IMR-90 (cell line): ENCODE data around the gene MYBPC3.
A peak's percentile ranks its signal among the peaks of the same experiment; 100 is the strongest.

Experiments
- CHD1 ChIP-seq: IDR thresholded peaks from 2 replicates; pipeline ENCODE4 v1.6.1; 2012; ENCODE audit warnings: low read depth, low read length, improper control_type of control experiment
- FOS ChIP-seq: fragments of 150-350 bp; IDR thresholded peaks from 2 replicates; pipeline ENCODE4 v1.6.1; 2016; ENCODE audit warnings: low read depth, low read length
- MAZ ChIP-seq: IDR thresholded peaks from 2 replicates; pipeline ENCODE4 v1.6.1; 2012; ENCODE audit warnings: low read depth, mild to moderate bottlenecking, low read length, improper control_type of control experiment, moderate library complexity, borderline replicate concordance
- MXI1 ChIP-seq: IDR thresholded peaks from 2 replicates; pipeline ENCODE4 v1.6.1; 2012; ENCODE audit warnings: low read depth, mild to moderate bottlenecking, low read length, moderate library complexity, borderline replicate concordance
- POLR2A ChIP-seq: IDR thresholded peaks from 2 replicates; pipeline ENCODE4 v1.6.1; 2012; ENCODE audit warnings: mild to moderate bottlenecking, low read depth, low read length
- RAD21 ChIP-seq: IDR thresholded peaks from 2 replicates; pipeline ENCODE4 v1.6.1; 2012; ENCODE audit warnings: low read length, improper control_type of control experiment
- RFX5 ChIP-seq: IDR thresholded peaks from 2 replicates; pipeline ENCODE4 v1.8.0; 2012; ENCODE audit warnings: low read depth, mild to moderate bottlenecking, low read length, moderate library complexity
- SMC3 ChIP-seq: fragments of 150-350 bp; IDR thresholded peaks from 2 replicates; pipeline ENCODE4 v1.6.1; 2016; ENCODE audit warnings: low read depth, mild to moderate bottlenecking, antibody characterized with exemption, low read length, moderate library complexity
- TF ChIP-seq, protein P1 (sequence below): conservative IDR thresholded peaks from 2 replicates; pipeline ENCODE4 v1.5.1; 2012; ENCODE audit warnings: mild to moderate bottlenecking, low read depth, low read length, improper control_type of control experiment
- TF ChIP-seq, protein P2 (sequence below): fragments of 150-350 bp; IDR thresholded peaks from 2 replicates; pipeline ENCODE4 v1.6.1; 2017; ENCODE audit warnings: mild to moderate bottlenecking, antibody characterized with exemption, low read length, low read depth
- TF ChIP-seq, protein P3 (sequence below): fragments of 150-350 bp; IDR thresholded peaks from 2 replicates; pipeline ENCODE4 v1.6.1; 2016; ENCODE audit warnings: low read depth, mild to moderate bottlenecking, low read length, moderate library complexity, borderline replicate concordance

DNA sequence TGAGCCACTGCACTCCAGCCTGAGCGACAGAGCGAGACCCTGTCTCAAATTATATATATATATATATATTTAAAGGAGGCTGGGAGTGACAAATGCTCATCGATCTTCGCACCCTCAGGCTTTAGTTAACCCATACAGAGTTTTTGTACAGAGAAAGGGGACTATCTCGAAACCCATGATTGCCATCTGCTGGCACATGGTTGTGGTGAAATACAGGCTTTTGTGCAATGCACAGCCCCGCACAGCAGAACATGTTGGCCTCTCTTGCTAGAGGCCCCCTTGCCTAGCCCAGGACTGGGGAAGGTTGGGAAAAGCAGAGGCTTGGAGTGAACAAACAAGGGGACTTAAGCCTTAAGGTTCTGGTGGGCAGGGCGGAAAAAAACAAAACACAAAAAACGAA, 3.6 kb downstream of the MYBPC3 start:
- TF ChIP-seq, protein P1, sequence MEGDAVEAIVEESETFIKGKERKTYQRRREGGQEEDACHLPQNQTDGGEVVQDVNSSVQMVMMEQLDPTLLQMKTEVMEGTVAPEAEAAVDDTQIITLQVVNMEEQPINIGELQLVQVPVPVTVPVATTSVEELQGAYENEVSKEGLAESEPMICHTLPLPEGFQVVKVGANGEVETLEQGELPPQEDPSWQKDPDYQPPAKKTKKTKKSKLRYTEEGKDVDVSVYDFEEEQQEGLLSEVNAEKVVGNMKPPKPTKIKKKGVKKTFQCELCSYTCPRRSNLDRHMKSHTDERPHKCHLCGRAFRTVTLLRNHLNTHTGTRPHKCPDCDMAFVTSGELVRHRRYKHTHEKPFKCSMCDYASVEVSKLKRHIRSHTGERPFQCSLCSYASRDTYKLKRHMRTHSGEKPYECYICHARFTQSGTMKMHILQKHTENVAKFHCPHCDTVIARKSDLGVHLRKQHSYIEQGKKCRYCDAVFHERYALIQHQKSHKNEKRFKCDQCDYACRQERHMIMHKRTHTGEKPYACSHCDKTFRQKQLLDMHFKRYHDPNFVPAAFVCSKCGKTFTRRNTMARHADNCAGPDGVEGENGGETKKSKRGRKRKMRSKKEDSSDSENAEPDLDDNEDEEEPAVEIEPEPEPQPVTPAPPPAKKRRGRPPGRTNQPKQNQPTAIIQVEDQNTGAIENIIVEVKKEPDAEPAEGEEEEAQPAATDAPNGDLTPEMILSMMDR = peak; percentile 14; the same call in 1 of the 2 replicates
- no peak for TF ChIP-seq MAZ
- TF ChIP-seq POLR2A = no peak
- no peak for TF ChIP-seq RFX5
- peak; percentile 16; the same call in 1 of the 2 replicates for TF ChIP-seq RAD21
- no peak for TF ChIP-seq SMC3
- TF ChIP-seq, protein P2, sequence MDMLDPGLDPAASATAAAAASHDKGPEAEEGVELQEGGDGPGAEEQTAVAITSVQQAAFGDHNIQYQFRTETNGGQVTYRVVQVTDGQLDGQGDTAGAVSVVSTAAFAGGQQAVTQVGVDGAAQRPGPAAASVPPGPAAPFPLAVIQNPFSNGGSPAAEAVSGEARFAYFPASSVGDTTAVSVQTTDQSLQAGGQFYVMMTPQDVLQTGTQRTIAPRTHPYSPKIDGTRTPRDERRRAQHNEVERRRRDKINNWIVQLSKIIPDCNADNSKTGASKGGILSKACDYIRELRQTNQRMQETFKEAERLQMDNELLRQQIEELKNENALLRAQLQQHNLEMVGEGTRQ = no peak
- TF ChIP-seq, protein P3, sequence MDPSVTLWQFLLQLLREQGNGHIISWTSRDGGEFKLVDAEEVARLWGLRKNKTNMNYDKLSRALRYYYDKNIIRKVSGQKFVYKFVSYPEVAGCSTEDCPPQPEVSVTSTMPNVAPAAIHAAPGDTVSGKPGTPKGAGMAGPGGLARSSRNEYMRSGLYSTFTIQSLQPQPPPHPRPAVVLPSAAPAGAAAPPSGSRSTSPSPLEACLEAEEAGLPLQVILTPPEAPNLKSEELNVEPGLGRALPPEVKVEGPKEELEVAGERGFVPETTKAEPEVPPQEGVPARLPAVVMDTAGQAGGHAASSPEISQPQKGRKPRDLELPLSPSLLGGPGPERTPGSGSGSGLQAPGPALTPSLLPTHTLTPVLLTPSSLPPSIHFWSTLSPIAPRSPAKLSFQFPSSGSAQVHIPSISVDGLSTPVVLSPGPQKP = no peak
- no peak for TF ChIP-seq FOS
- no peak for TF ChIP-seq CHD1
- no peak for TF ChIP-seq MXI1
